ENCODE measurements around the gene CENPI.
"Not testable (repeated sequence)": the region's sequence is repeated elsewhere in the genome, so short reads cannot be mapped to it uniquely, and the experiment has no call there.

The CENPI gene

GRCh38 chrX:101097546-101098453, at the start of gene CENPI:
Gene CENPI, plus strand, starts transcription at chrX:101098204. Its CDS starts 2,867 bp downstream, at chrX:101101071.
- peak; percentile 63 for DNase-seq

- no peak for DNase-seq
Observed at GRCh38 chrX:101051153-101051548, 46.9 kb upstream of the CENPI start.

- peak; percentile 27 for DNase-seq
Observed at GRCh38 chrX:101051549-101052302, 46.3 kb upstream of the CENPI start, which contains the start of gene TRMT2B. Gene TRMT2B, minus strand, starts transcription at chrX:101052111. Its CDS starts 9,822 bp downstream, at chrX:101042289.

- not testable (repeated sequence) for DNase-seq
Observed at GRCh38 chrX:101056551-101056950, 41.5 kb upstream of the CENPI start.

GRCh38 chrX:101057093-101057714, 40.8 kb upstream of the CENPI start:
- DNase-seq, result no peak

- DNase-seq, result no peak
Observed at GRCh38 chrX:101062176-101062575, 35.8 kb upstream of the CENPI start.

GRCh38 chrX:101071582-101071981, 26.4 kb upstream of the CENPI start:
- DNase-seq, result no peak

- DNase-seq, result no peak
Observed at GRCh38 chrX:101078716-101079598, 19.0 kb upstream of the CENPI start, which contains the start of gene TMEM35A. Gene TMEM35A, plus strand, starts transcription at chrX:101078879. Its CDS starts 124 bp downstream, at chrX:101079003.

- no peak for DNase-seq
Observed at GRCh38 chrX:101079736-101080270, 18.2 kb upstream of the CENPI start.

- DNase-seq, result no peak
Observed at GRCh38 chrX:101080326-101081124, 17.5 kb upstream of the CENPI start.

- no peak for DNase-seq
Observed at GRCh38 chrX:101081231-101081630, 16.8 kb upstream of the CENPI start.

- DNase-seq, result no peak
Observed at GRCh38 chrX:101091817-101092216, 6.2 kb upstream of the CENPI start.

GRCh38 chrX:101108284-101108683, 10.3 kb downstream of the CENPI start:
- no peak for DNase-seq

GRCh38 chrX:101117701-101118100, 19.7 kb downstream of the CENPI start:
- no peak for DNase-seq

GRCh38 chrX:101136235-101136634, 38.2 kb downstream of the CENPI start:
- no peak for DNase-seq
